Thymus (tissue), 11 donors: ENCODE measurements around the gene GALNTL6. TPM values are rescaled to one million over a fixed set of nuclear protein-coding genes. Genes with fewer than 3 reads are reported as not detected.

Source experiments
- DNase-seq, 9 donors: peaks; one replicate each; pipeline ENCODE4 v3.0.0-alpha.2; 2013; ENCODE audit warnings: low spot score in 9 of 9, low read depth in 6 of 9, missing footprints in 1 of 9
- H3K27ac ChIP-seq, 2 donors: one replicate each; pipeline ENCODE4 v1.5.1; 2013; ENCODE audit warnings: control low read depth in 1 of 2, low read depth in 1 of 2, low read length in 1 of 2, mild to moderate bottlenecking in 1 of 2, moderate library complexity in 1 of 2
- H3K27me3 ChIP-seq, 2 donors: one replicate each; pipeline ENCODE4 v1.5.1; 2013; ENCODE audit warnings: low read length in 1 of 2; ENCODE audit not compliant: control insufficient read depth in 2 of 2, insufficient read depth in 1 of 2
- H3K36me3 ChIP-seq, 2 donors: one replicate each; pipeline ENCODE4 v1.5.1; 2013; ENCODE audit warnings: low read length in 1 of 2, mild to moderate bottlenecking in 1 of 2, moderate library complexity in 1 of 2; ENCODE audit not compliant: control insufficient read depth in 2 of 2, insufficient read depth in 2 of 2
- H3K4me1 ChIP-seq, 2 donors: one replicate each; pipeline ENCODE4 v1.5.1; 2013; ENCODE audit warnings: low read length in 2 of 2; ENCODE audit not compliant: control insufficient read depth in 2 of 2, insufficient read depth in 2 of 2
- H3K4me3 ChIP-seq, 2 donors: one replicate each; pipeline ENCODE4 v1.5.1; 2013; ENCODE audit warnings: low read length in 2 of 2, control low read depth in 1 of 2, mild to moderate bottlenecking in 1 of 2
- H3K9me3 ChIP-seq, 2 donors: one replicate each; pipeline ENCODE4 v1.5.1; 2013; ENCODE audit warnings: low read length in 1 of 2, mild to moderate bottlenecking in 1 of 2; ENCODE audit not compliant: control insufficient read depth in 2 of 2, insufficient read depth in 1 of 2
- WGBS: extraction: QIAGEN DNeasy Blood & Tissue Kit; methylation state at CpG from one replicate; pipeline ENCODE4 v1.1.7; 2013; 5-methylcytosine and 5-hydroxymethylcytosine counted together
- polyA plus RNA-seq: library from polyadenylated mRNA; stranded (reverse); fragments of 200-250 nt; gene quantifications from one replicate; pipeline ENCODE4 v1.2.3, GENCODE V29; 2013
- total RNA-seq: library from RNA; stranded (reverse); fragments of 120-200 nt; gene quantifications from one replicate; pipeline ENCODE4 v1.2.4, GENCODE V29; 2013
- donor health status: healthy.

The GALNTL6 gene
- total and polyA plus RNA-seq, 2 donors = 0.05 TPM

GRCh38 chr4:172377486-172378140 lies 564.4 kb downstream of the GALNTL6 start:
- 98% methylated on average over 27 of the region's 27 CpGs for WGBS
- no peak for DNase-seq
- Histone ChIP-seq H3K4me1 (no peaks in the 10 kb centered on the region), H3K27ac (no peak overlapping the region), H3K27me3 (no peaks in the 10 kb centered on the region), H3K36me3 (no peaks in the 10 kb centered on the region), H3K9me3 (peaks cover 0 to 4% of the 10 kb centered on the region in 2 donors), H3K4me3 (no peak overlapping the region)

GRCh38 chr4:172379834-172380233 lies 566.6 kb downstream of the GALNTL6 start:
- H3K36me3 ChIP-seq = no peaks in the 10 kb centered on the region
- no peak overlapping the region for H3K4me3 ChIP-seq
- no peaks in the 10 kb centered on the region for H3K4me1 ChIP-seq
- peaks cover 0 to 4% of the 10 kb centered on the region in 2 donors for H3K9me3 ChIP-seq
- WGBS = 89% methylated on average over 5 of the region's 5 CpGs
- no peak overlapping the region for H3K27ac ChIP-seq
- DNase-seq = no peak
- no peaks in the 10 kb centered on the region for H3K27me3 ChIP-seq

GRCh38 chr4:172390331-172390730 lies 577.1 kb downstream of the GALNTL6 start:
- 94% methylated on average over 1 of the region's 1 CpG for WGBS
- Histone ChIP-seq H3K27me3 (no peaks in the 10 kb centered on the region), H3K4me3 (no peak overlapping the region), H3K9me3 (no peaks in the 10 kb centered on the region), H3K36me3 (no peaks in the 10 kb centered on the region), H3K27ac (no peak overlapping the region), H3K4me1 (no peaks in the 10 kb centered on the region)
- DNase-seq = no peak

- Histone ChIP-seq H3K36me3 (no peaks in the 10 kb centered on the region), H3K27ac (no peak overlapping the region), H3K27me3 (no peaks in the 10 kb centered on the region), H3K4me3 (no peak overlapping the region), H3K9me3 (no peaks in the 10 kb centered on the region), H3K4me1 (no peaks in the 10 kb centered on the region)
- WGBS = 93% methylated on average over 10 of the region's 10 CpGs
- DNase-seq = no peak
These were observed 579.5 kb downstream of the GALNTL6 start for GRCh38 chr4:172392741-172393140.

GRCh38 chr4:172393220-172393619 lies 580.0 kb downstream of the GALNTL6 start:
- Histone ChIP-seq H3K9me3 (no peaks in the 10 kb centered on the region), H3K27ac (no peak overlapping the region), H3K27me3 (no peaks in the 10 kb centered on the region), H3K4me3 (no peak overlapping the region), H3K4me1 (no peaks in the 10 kb centered on the region), H3K36me3 (no peaks in the 10 kb centered on the region)
- 88% methylated on average over 3 of the region's 3 CpGs for WGBS
- no peak for DNase-seq

- H3K4me1 ChIP-seq = no peaks in the 10 kb centered on the region
- H3K27ac ChIP-seq = no peak overlapping the region
- no peak for DNase-seq
- no peaks in the 10 kb centered on the region for H3K36me3 ChIP-seq
- no peaks in the 10 kb centered on the region for H3K9me3 ChIP-seq
- no peak overlapping the region for H3K4me3 ChIP-seq
- H3K27me3 ChIP-seq = no peaks in the 10 kb centered on the region
- WGBS = 92% methylated on average over 3 of the region's 3 CpGs
These were observed 591.5 kb downstream of the GALNTL6 start for GRCh38 chr4:172404676-172405075.

- 92% methylated on average over 1 of the region's 1 CpG for WGBS
- no peaks in the 10 kb centered on the region for H3K9me3 ChIP-seq
- H3K36me3 ChIP-seq = no peaks in the 10 kb centered on the region
- no peaks in the 10 kb centered on the region for H3K4me1 ChIP-seq
- H3K4me3 ChIP-seq = no peak overlapping the region
- DNase-seq = no peak
- no peaks in the 10 kb centered on the region for H3K27me3 ChIP-seq
- H3K27ac ChIP-seq = no peak overlapping the region
These were observed 597.2 kb downstream of the GALNTL6 start for GRCh38 chr4:172410363-172410762.

GRCh38 chr4:172411149-172411548 lies 597.9 kb downstream of the GALNTL6 start:
- no peak for DNase-seq
- H3K27ac ChIP-seq = no peak overlapping the region
- H3K4me3 ChIP-seq = no peak overlapping the region
- 93% methylated on average over 2 of the region's 2 CpGs for WGBS
- no peaks in the 10 kb centered on the region for H3K27me3 ChIP-seq
- H3K36me3 ChIP-seq = no peaks in the 10 kb centered on the region
- no peaks in the 10 kb centered on the region for H3K9me3 ChIP-seq
- H3K4me1 ChIP-seq = no peaks in the 10 kb centered on the region

- Histone ChIP-seq H3K9me3 (no peaks in the 10 kb centered on the region), H3K36me3 (no peaks in the 10 kb centered on the region), H3K27me3 (no peaks in the 10 kb centered on the region), H3K27ac (no peak overlapping the region), H3K4me3 (no peak overlapping the region), H3K4me1 (no peaks in the 10 kb centered on the region)
- WGBS = 86% methylated on average over 3 of the region's 3 CpGs
- no peak for DNase-seq
These were observed 599.8 kb downstream of the GALNTL6 start for GRCh38 chr4:172412851-172413580.
